Adrenal gland (tissue), 5 donors: Measurements from ENCODE around the gene TECTB.

Experiments used
- CTCF ChIP-seq, 6 experiments: fragments of 450-650 bp in 4 of 6; fragments of 200-600 bp in 2 of 6; sonication (generic) in 1 of 6; IDR thresholded peaks; 1 replicate in 5 of 6; 2 replicates in 1 of 6; pipeline versions ENCODE4 v1.5.1 to v1.8.0; 2016 to 2021; ENCODE audit warnings: antibody characterized with exemption in 6 of 6, mild to moderate bottlenecking in 2 of 6, moderate library complexity in 1 of 6
- POLR2A ChIP-seq, 2 donors: fragments of 450-650 bp; IDR thresholded peaks; one replicate each; pipeline ENCODE4 v1.6.1; 2017; ENCODE audit warnings: antibody characterized with exemption in 2 of 2, mild to moderate bottlenecking in 2 of 2, moderate library complexity in 1 of 2
- donor health status: DM: no; HTN: no; CAD: no.

- no peak for TF ChIP-seq CTCF (IDR thresholded peaks at IDR 0.05)
- TF ChIP-seq POLR2A (IDR thresholded peaks at IDR 0.05), result no peak
Observed at GRCh38 chr10:112287844-112288243, 4.6 kb downstream of the TECTB start.
